Common myeloid progenitor, CD34-positive (primary cell): ENCODE data around the gene MAN2C1.

ENCODE experiments used
- CTCF ChIA-PET: fragments of 350-600 bp; sonication (Branson Sonifier 250); formaldehyde crosslinking; loops from one replicate; lab custom pipeline; 2021; ENCODE audit warnings: antibody characterized with exemption; lab: Charles Lee
- POLR2A ChIA-PET: fragments of 350-600 bp; sonication (Branson Sonifier 250); formaldehyde crosslinking; loops from one replicate; lab custom pipeline; 2021; ENCODE audit warnings: antibody characterized with exemption; lab: Charles Lee
- DNase-seq, 3 donors: peaks; one replicate each; pipeline versions ENCODE4 v3.0.0 to v3.0.0-alpha.2; 2013
- H3K27ac ChIP-seq, 2 experiments: 1 replicate in 1 of 2; 2 replicates in 1 of 2; pipeline ENCODE4 v1.7.0; 2013; ENCODE audit warnings: inconsistent platforms in 2 of 2, low read length in 2 of 2, mild to moderate bottlenecking in 2 of 2, low read depth in 1 of 2, moderate library complexity in 1 of 2; ENCODE audit not compliant: severe bottlenecking in 2 of 2, insufficient read depth in 1 of 2, poor library complexity in 1 of 2
- H3K27me3 ChIP-seq, 5 experiments: replicated peaks in 2 of 5; 1 replicate in 3 of 5; 2 replicates in 2 of 5; pipeline versions ENCODE4 v1.6.1 to v1.7.0; 2013; ENCODE audit warnings: low read length in 4 of 5, mild to moderate bottlenecking in 2 of 5, moderate library complexity in 2 of 5, inconsistent platforms in 1 of 5; ENCODE audit not compliant: insufficient read depth in 5 of 5, control insufficient read depth in 4 of 5
- H3K36me3 ChIP-seq, 4 experiments: 1 replicate in 2 of 4; 2 replicates in 2 of 4; pipeline versions ENCODE4 v1.6.1 to v1.7.0; 2013; ENCODE audit warnings: low read length in 3 of 4, control low read depth in 1 of 4, mild to moderate bottlenecking in 1 of 4; ENCODE audit not compliant: control insufficient read depth in 4 of 4, insufficient read depth in 4 of 4
- H3K4me1 ChIP-seq, 4 experiments: 1 replicate in 3 of 4; 2 replicates in 1 of 4; pipeline versions ENCODE4 v1.6.1 to v1.7.1; 2013; ENCODE audit warnings: low read length in 3 of 4, mild to moderate bottlenecking in 3 of 4, control low read depth in 1 of 4, inconsistent platforms in 1 of 4, moderate library complexity in 1 of 4; ENCODE audit not compliant: control insufficient read depth in 4 of 4, insufficient read depth in 4 of 4; ENCODE audit errors: control extremely low read depth in 1 of 4
- H3K4me3 ChIP-seq, 7 experiments: 1 replicate in 4 of 7; 2 replicates in 3 of 7; pipeline versions ENCODE4 v1.5.1 to v1.7.0; 2013; ENCODE audit warnings: mild to moderate bottlenecking in 7 of 7, low read length in 6 of 7, moderate library complexity in 6 of 7, inconsistent platforms in 2 of 7, low read depth in 2 of 7, control low read depth in 1 of 7; ENCODE audit not compliant: insufficient read depth in 4 of 7, control insufficient read depth in 1 of 7; ENCODE audit errors: extremely low read depth in 1 of 7
- H3K9me3 ChIP-seq, 5 experiments: 1 replicate in 4 of 5; 2 replicates in 1 of 5; pipeline versions ENCODE4 v1.6.1 to v1.7.1; 2013; ENCODE audit warnings: low read length in 4 of 5, mild to moderate bottlenecking in 2 of 5, inconsistent platforms in 1 of 5, low read depth in 1 of 5, moderate library complexity in 1 of 5; ENCODE audit not compliant: control insufficient read depth in 4 of 5, insufficient read depth in 2 of 5; ENCODE audit errors: control extremely low read depth in 1 of 5
- WGBS: methylation state at CpG from one replicate; pipeline ENCODE4 v1.1.5; 2013; ENCODE audit not compliant: insufficient coverage; 5-methylcytosine and 5-hydroxymethylcytosine counted together

The MAN2C1 gene

DNA sequence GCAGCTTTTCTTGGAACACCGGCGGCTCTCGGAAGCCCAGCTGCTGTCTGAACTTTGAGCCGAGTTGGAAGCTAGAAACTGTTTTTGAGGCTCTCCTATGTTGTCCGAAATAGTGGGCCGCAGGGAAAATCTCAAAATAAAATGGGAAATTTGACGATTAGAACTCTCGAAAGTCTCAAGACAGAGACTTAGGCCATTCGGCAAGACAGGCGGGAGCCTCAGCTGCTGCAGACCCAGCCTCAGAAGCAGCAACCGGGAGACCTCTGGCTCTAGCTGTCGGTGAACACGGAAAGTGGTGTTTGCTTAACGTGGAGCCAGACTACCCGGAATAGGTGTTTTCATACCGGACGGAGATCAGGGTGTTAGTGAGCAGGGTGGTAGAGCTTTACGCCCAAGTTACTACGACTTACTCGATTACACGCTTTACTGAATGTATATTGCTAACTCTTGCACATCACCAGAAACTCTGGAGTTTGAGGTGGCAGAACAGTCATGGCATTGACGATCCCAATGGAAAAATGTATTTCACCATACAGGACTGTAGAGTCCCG, 357 bp upstream of the MAN2C1 start:
- ChIA-PET POLR2A (interaction anchor here (0.5 to 2.6 kb wide), 3 partner anchors 83 to 257 kb away, joined by 3 to 13 read pairs (median 4); partner anchors contain the start of genes SIN3A and SNUPN), CTCF (interaction anchor here (0.7 to 3.0 kb wide), 18 partner anchors 10 to 447 kb away, joined by 3 to 25 read pairs (median 5); partner anchors contain the start of genes IMP3 and NEIL1)
- Histone ChIP-seq H3K27me3 (no peaks in the 10 kb centered on the region), H3K27ac (peak overlapping the region; percentile 77 to 88), H3K9me3 (no peaks in the 10 kb centered on the region), H3K36me3 (peaks cover 11 to 62% (median 45%) of the 10 kb centered on the region in 4 experiments), H3K4me1 (peaks cover 5 to 23% (median 15%) of the 10 kb centered on the region in 4 experiments), H3K4me3 (peak overlapping the region; percentile 76 to 91 (median 89))
- WGBS: 3% methylated on average over 19 of the region's 23 CpGs
- peak in 2 of 3 donors; percentile 33 to 48 for DNase-seq

- H3K4me1 ChIP-seq: peaks cover 5 to 23% (median 15%) of the 10 kb centered on the region in 4 experiments
- no peak for DNase-seq
- ChIA-PET POLR2A (interaction anchor here (0.6 to 2.6 kb wide), 5 partner anchors 15 to 258 kb away, joined by 3 to 13 read pairs (median 4); partner anchors contain the start of genes COMMD4, NEIL1, SIN3A and SNUPN), CTCF (interaction anchor here (0.7 to 3.0 kb wide), 21 partner anchors 11 to 448 kb away, joined by 3 to 25 read pairs (median 4); partner anchors contain the start of genes COMMD4, IMP3 and NEIL1)
- peak overlapping the region in 1 of 2 experiments; percentile 88 for H3K27ac ChIP-seq
- whole genome bisulfite sequencing: 54% methylated on average over 6 of the region's 7 CpGs
- H3K4me3 ChIP-seq: peak overlapping the region in 6 of 7 experiments; percentile 76 to 91 (median 90)
- no peaks in the 10 kb centered on the region for H3K27me3 ChIP-seq
- no peaks in the 10 kb centered on the region for H3K9me3 ChIP-seq
- peaks cover 8 to 63% (median 48%) of the 10 kb centered on the region in 4 experiments for H3K36me3 ChIP-seq
Measured at GRCh38 chr15:75367406-75367912, 948 bp downstream of the MAN2C1 start.

DNA sequence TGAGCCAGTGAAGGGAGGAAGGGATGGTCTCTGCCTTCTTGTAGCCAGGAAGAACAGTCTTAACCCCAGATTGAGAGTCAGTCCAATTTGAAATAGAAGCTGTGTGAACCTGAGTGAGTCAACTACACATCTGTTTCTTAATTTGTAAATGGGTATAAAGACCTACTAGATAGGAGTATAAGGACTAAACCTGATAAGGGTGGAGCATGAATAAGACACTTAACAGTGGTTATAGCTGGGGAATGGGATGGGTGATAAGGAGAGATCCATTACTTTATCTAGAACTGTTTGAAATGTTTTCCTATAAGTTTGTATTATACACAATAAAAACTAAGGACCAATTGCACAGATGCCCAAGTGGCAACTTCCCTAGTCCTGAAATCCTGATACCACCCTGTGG, 1.4 kb downstream of the MAN2C1 start:
- CTCF ChIA-PET: interaction anchor here (0.9 to 2.9 kb wide), 12 partner anchors 10 to 318 kb away, joined by 3 to 25 read pairs (median 6); partner anchors contain the start of genes COMMD4 and NEIL1
- H3K4me1 ChIP-seq: peaks cover 5 to 23% (median 15%) of the 10 kb centered on the region in 4 experiments
- no peak overlapping the region for H3K27ac ChIP-seq
- no peaks in the 10 kb centered on the region for H3K27me3 ChIP-seq
- no peak for DNase-seq
- peaks cover 8 to 63% (median 46%) of the 10 kb centered on the region in 4 experiments for H3K36me3 ChIP-seq
- H3K9me3 ChIP-seq: no peaks in the 10 kb centered on the region
- POLR2A ChIA-PET: interaction anchor here (1.9 to 2.6 kb wide), 2 partner anchors 85 to 259 kb away, joined by 4 to 13 read pairs; partner anchors contain the start of genes SIN3A and SNUPN
- peak overlapping the region in 1 of 7 experiments; percentile 84 for H3K4me3 ChIP-seq

- peaks cover 2 to 63% (median 44%) of the 10 kb centered on the region in 4 experiments for H3K36me3 ChIP-seq
- ChIA-PET CTCF (interaction anchor here (1.1 to 1.6 kb wide), 2 partner anchors 12 to 319 kb away, joined by 3 read pairs; no protein-coding TSS in a partner anchor), POLR2A (no interaction called here)
- WGBS: 100% methylated on average over 1 of the region's 3 CpGs
- H3K27me3 ChIP-seq: no peaks in the 10 kb centered on the region
- H3K9me3 ChIP-seq: no peaks in the 10 kb centered on the region
- no peak for DNase-seq
- H3K4me3 ChIP-seq: no peak overlapping the region
- peaks cover 5 to 23% (median 15%) of the 10 kb centered on the region in 4 experiments for H3K4me1 ChIP-seq
- peak overlapping the region in 1 of 2 experiments; percentile 3 for H3K27ac ChIP-seq
Measured at GRCh38 chr15:75366163-75366562, 2.2 kb downstream of the MAN2C1 start.

DNA sequence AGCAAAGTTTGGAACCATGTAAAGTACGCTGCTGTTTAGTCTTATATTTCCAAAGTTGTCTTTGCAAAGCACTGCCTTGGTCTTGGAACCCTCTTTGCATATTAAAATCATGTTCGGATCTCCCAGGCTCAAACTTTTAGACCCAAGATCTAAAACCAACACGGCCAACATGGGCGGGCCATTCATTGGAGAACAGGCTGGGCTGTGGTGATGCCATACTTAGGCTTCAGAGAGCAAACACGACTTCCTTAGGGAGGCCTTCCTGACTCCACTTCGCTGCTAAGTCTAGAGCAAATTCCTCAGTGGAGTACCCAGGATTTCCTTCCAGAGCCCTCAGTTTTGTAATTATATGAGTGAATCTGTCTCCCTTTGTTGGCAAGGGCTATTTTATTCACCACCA, 3.5 kb downstream of the MAN2C1 start:
- DNase-seq: no peak
- H3K9me3 ChIP-seq: no peaks in the 10 kb centered on the region
- H3K27ac ChIP-seq: no peak overlapping the region
- ChIA-PET CTCF (no interaction called here), POLR2A (no interaction called here)
- no peaks in the 10 kb centered on the region for H3K27me3 ChIP-seq
- H3K4me1 ChIP-seq: peaks cover 5 to 20% (median 14%) of the 10 kb centered on the region in 4 experiments
- H3K36me3 ChIP-seq: peaks cover 2 to 72% (median 50%) of the 10 kb centered on the region in 4 experiments
- WGBS: 96% methylated on average over 5 of the region's 6 CpGs
- no peak overlapping the region for H3K4me3 ChIP-seq

DNA sequence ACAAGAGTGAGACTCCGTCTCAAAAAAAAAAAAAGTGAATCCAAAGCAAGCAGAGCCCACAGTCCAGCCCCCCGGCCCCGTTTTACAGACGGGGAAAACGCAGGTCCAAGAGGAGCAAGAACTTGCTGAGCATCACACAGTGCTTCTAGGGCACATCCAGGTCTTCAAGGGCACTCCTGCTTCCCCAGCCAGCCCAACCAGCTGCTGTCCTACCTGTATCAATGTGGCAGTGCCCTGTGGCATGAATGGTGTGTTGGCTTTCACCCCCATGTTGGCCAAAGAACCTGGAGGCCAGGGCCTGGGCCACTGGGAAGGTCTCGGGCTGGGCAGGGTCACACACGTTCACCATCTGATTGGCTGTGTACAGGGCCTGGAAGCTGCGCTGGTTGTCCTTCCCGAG, 4.6 kb downstream of the MAN2C1 start:
- no peak overlapping the region for H3K4me3 ChIP-seq
- WGBS: 97% methylated on average over 9 of the region's 9 CpGs
- no peak overlapping the region for H3K27ac ChIP-seq
- ChIA-PET POLR2A (no interaction called here), CTCF (interaction anchor here (1.7 kb wide), 1 partner anchor 318 kb away, joined by 4 read pairs; no protein-coding TSS in a partner anchor)
- H3K36me3 ChIP-seq: peaks cover 2 to 77% (median 57%) of the 10 kb centered on the region in 4 experiments
- DNase-seq: no peak
- no peaks in the 10 kb centered on the region for H3K9me3 ChIP-seq
- H3K4me1 ChIP-seq: peaks cover under 1 to 9% (median 5%) of the 10 kb centered on the region in 4 experiments
- no peaks in the 10 kb centered on the region for H3K27me3 ChIP-seq
